ENCODE results near the gene APBB2. TPM values are rescaled to one million over a fixed set of nuclear protein-coding genes. Genes with fewer than 3 reads are reported as not detected.

Gene APBB2
- total RNA-seq, 4 donors from 2014 or later = 12.2 to 29.2 (median 20.1) TPM

DNA sequence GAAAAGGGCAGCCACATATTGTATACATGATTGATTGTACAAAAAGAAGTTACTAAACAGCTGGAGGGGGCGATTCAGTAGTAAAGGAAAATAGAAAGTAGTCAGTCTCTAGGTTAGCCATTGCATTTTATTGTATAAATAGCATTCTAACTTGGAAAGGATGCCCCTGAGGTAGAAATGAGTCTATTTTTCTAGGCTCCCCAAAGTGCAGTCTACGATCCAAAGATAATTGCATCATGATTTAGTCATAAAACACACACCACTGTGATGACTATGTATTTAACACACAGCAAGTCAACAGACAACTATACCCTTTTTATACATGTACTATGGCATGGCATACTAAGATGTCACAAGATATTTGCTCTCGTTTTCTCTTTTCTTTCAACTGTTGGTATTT is 204.9 kb downstream of the APBB2 start:
- 33 to 44% methylated on average over 3 of the region's 3 CpGs for WGBS, 2 donors
- no peak for DNase-seq

DNA sequence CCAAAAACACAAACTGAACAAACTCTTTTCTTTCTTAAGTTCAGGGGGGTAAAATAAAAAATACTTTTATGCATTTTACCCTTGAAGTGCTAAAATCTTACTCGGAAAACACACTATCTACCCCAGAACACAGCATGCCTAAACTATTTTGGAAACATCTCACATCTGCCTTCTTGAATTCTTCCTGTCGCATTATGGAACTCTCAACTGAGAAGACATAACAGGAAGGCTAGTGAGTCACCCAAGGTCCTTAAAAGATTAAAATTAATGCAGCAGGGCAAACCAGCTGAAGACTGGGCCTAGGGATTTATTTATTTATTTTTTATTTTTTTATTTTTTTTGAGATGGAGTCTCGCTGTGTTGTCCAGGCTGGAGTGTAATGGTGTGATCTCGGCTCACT is 208.2 kb downstream of the APBB2 start:
- Histone ChIP-seq H3K27me3 (no peaks in the 10 kb centered on the region), H3K4me1 (no peaks in the 10 kb centered on the region), H3K27ac (no peak overlapping the region), H3K9me3 (no peaks in the 10 kb centered on the region), H3K36me3 (no peaks in the 10 kb centered on the region), H3K4me3 (no peak overlapping the region)
- intact Hi-C loops (cut with DNase I) = no loop called here
- TF ChIP-seq, protein P1, sequence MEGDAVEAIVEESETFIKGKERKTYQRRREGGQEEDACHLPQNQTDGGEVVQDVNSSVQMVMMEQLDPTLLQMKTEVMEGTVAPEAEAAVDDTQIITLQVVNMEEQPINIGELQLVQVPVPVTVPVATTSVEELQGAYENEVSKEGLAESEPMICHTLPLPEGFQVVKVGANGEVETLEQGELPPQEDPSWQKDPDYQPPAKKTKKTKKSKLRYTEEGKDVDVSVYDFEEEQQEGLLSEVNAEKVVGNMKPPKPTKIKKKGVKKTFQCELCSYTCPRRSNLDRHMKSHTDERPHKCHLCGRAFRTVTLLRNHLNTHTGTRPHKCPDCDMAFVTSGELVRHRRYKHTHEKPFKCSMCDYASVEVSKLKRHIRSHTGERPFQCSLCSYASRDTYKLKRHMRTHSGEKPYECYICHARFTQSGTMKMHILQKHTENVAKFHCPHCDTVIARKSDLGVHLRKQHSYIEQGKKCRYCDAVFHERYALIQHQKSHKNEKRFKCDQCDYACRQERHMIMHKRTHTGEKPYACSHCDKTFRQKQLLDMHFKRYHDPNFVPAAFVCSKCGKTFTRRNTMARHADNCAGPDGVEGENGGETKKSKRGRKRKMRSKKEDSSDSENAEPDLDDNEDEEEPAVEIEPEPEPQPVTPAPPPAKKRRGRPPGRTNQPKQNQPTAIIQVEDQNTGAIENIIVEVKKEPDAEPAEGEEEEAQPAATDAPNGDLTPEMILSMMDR (IDR thresholded peaks at IDR 0.05) = no peak
- TF ChIP-seq POLR2A (IDR thresholded peaks at IDR 0.05) = no peak
- no peak for DNase-seq
- 86 to 87% methylated on average over 4 of the region's 4 CpGs for WGBS, 2 donors

More for the DNA sequence above, 204.9 kb downstream of the APBB2 start:
- intact Hi-C loops (cut with DNase I) = no loop called here
- H3K4me1 ChIP-seq = no peaks in the 10 kb centered on the region
- no peak overlapping the region for H3K27ac ChIP-seq
- H3K27me3 ChIP-seq = no peaks in the 10 kb centered on the region
- no peak overlapping the region for H3K4me3 ChIP-seq
- TF ChIP-seq, protein P1 (IDR thresholded peaks at IDR 0.05) = no peak
- TF ChIP-seq POLR2A (IDR thresholded peaks at IDR 0.05) = no peak
- H3K9me3 ChIP-seq = no peaks in the 10 kb centered on the region
- peaks cover 0 to 18% (median 0%) of the 10 kb centered on the region in 3 donors for H3K36me3 ChIP-seq

DNA sequence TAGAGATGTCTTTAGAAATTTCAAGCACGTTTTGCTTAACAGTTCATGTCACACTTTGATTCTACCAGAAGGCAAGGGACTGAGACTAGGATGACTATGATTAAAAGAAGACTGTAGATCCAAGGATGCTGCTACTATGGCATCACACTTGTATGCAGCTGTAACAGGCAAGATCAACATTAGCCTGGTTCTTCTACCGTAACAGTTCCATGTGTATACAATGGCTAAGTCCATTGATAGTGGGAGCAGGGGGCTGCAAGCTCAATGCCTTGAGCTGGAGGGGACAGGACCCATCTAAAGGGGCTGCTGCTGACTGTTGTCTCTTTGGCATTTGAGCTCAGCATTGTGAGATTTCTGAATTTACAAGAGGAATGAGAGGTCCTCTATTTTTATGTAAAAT is 212.0 kb downstream of the APBB2 start:
- H3K27me3 ChIP-seq = no peaks in the 10 kb centered on the region
- WGBS, 2 donors = 74 to 85% methylated on average over 2 of the region's 2 CpGs
- intact Hi-C loops (cut with DNase I) = no loop called here
- H3K4me3 ChIP-seq = no peak overlapping the region
- H3K36me3 ChIP-seq = no peaks in the 10 kb centered on the region
- H3K9me3 ChIP-seq = no peaks in the 10 kb centered on the region
- no peak for TF ChIP-seq POLR2A (IDR thresholded peaks at IDR 0.05)
- TF ChIP-seq, protein P1 (IDR thresholded peaks at IDR 0.05) = no peak
- DNase-seq = no peak
- H3K4me1 ChIP-seq = peaks cover 0 to 12% (median 2%) of the 10 kb centered on the region in 3 donors
- H3K27ac ChIP-seq = no peak overlapping the region

DNA sequence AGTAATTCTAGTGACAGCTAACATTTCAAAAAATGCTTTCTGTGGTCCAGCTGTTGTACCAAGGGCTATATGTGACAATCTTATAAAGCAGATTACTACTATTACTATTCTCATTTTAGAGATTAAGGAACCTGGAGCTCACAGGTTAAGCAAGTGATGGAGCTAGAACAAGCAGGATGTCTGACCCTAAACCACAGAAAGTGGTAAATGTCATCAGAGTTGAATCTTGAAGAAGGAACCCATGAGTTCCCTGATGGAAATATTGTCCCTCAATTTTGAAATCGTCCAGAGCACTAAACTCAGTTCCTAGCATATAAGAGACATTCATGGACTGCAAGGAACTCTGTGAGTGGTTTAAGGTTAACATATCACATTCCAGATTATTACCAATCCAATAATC is 214.0 kb downstream of the APBB2 start:
- Histone ChIP-seq H3K36me3 (no peaks in the 10 kb centered on the region), H3K27ac (no peak overlapping the region), H3K4me3 (no peak overlapping the region), H3K4me1 (peaks cover 0 to 12% (median 2%) of the 10 kb centered on the region in 3 donors), H3K9me3 (no peaks in the 10 kb centered on the region), H3K27me3 (no peaks in the 10 kb centered on the region)
- WGBS, 2 donors = 76 to 77% methylated on average over 1 of the region's 1 CpG
- intact Hi-C loops (cut with DNase I) = no loop called here
- no peak for DNase-seq
- TF ChIP-seq, protein P1 (IDR thresholded peaks at IDR 0.05) = no peak
- TF ChIP-seq POLR2A (IDR thresholded peaks at IDR 0.05) = no peak

DNA sequence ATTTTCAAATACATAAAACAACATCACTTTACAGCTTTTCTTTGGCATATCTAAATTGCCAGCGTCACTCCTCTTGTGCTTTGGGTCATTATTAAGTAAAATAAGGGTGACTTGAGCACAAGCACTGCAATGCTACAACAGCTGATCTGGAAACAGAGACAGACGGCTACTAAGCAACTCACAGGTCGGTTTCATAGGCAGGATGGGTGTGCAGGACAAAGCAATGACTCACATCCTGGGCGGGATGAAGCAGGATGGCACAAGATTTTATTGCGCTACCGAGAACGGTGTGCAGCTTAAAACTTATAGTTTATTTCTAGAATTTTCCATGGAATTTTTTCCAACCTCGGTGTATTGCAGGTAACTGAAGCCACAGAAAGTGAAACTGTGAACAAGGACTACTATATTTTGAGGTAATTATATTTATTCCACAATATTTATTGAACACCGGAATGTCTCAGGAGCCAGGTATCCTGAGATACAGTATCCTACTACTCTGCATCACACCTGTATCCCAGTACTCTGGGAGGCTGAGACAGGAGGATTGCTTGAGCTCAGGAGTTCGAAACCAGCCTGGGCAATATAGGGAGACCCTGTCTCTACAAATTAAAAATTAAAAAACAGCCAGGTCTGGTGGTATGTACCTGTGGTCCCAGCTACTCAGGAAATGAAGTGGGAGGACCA is 215.5 kb downstream of the APBB2 start:
- Histone ChIP-seq H3K36me3 (no peaks in the 10 kb centered on the region), H3K27me3 (no peaks in the 10 kb centered on the region), H3K27ac (peak overlapping the region in 3 of 4 donors; percentile 17 to 45 (median 27)), H3K9me3 (no peaks in the 10 kb centered on the region), H3K4me1 (peaks cover 0 to 18% (median 2%) of the 10 kb centered on the region in 3 donors), H3K4me3 (peak overlapping the region in 1 of 4 donors; percentile 9)
- no peak for DNase-seq
- TF ChIP-seq POLR2A (IDR thresholded peaks at IDR 0.05) = no peak
- TF ChIP-seq, protein P1 (IDR thresholded peaks at IDR 0.05) = no peak
- intact Hi-C loops (cut with DNase I) = no loop called here
- 29 to 47% methylated on average over 10 of the region's 10 CpGs for WGBS, 2 donors
